ENCODE results near the gene NAE1. TPM values are rescaled to one million over a fixed set of nuclear protein-coding genes. Genes with fewer than 3 reads are reported as not detected.

Gene NAE1
- total RNA-seq, 8 experiments from 2014 or later: 46.1 to 82.6 (median 51.5) TPM

GRCh38 chr16:66786551-66786950 lies 44.2 kb downstream of the NAE1 start:
- 82 to 100% (median 92%) methylated on average over 2 to 3 of the region's 3 CpGs; no CpG with 5 or more reads in 2 of the 10 experiments for WGBS, 10 experiments

GRCh38 chr16:66776457-66776856 lies 54.3 kb downstream of the NAE1 start:
- H3K4me1 ChIP-seq (replicated peaks in 1 of 2): no peaks in the 10 kb centered on the region
- in situ Hi-C loops (cut with MboI; ENCODE audit: low pct_unique_long_range_greater_than_20kb in 2 of 9, low sequenced_read_pairs in 9 of 9, unreplicated experiment in 9 of 9): no loop called here

More at GRCh38 chr16:66786551-66786950, 44.2 kb downstream of the NAE1 start:
- Histone ChIP-seq H3K27ac (no peak overlapping the region), H3K4me1 (replicated peaks in 1 of 2) (no peaks in the 10 kb centered on the region), H3K4me3 (no peak overlapping the region)
- in situ Hi-C loops (cut with MboI; ENCODE audit: low pct_unique_long_range_greater_than_20kb in 2 of 9, low sequenced_read_pairs in 9 of 9, unreplicated experiment in 9 of 9): no loop called here
- ATAC-seq (replicated peaks in 6 of 8): no peak

DNA sequence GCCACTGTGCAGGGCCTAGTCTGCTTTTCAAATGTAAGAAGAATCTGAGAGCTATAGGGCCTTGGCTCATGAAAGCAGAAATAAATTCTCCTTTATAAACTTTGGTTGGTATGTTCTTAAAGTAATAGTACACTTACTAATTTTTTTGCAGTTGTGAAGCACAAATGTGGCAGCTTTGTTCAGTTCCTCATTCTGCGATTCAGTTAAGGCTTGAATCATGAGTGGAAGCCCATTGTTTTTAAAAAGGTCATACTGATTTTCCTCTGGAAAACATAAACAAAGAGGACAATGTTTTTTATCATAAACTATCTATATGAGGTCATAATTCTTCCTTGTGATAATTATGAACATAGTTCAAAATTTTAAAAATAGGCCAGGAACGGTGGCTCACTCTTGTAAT lies 55.8 kb downstream of the NAE1 start:
- 75 to 100% (median 100%) methylated on average over 1 to 2 of the region's 2 CpGs; no CpG with 5 or more reads in 3 of the 10 experiments for WGBS, 10 experiments
- Histone ChIP-seq H3K4me1 (replicated peaks in 1 of 2) (no peaks in the 10 kb centered on the region), H3K27ac (no peak overlapping the region), H3K4me3 (no peak overlapping the region)
- in situ Hi-C loops (cut with MboI; ENCODE audit: low pct_unique_long_range_greater_than_20kb in 2 of 9, low sequenced_read_pairs in 9 of 9, unreplicated experiment in 9 of 9): no loop called here
- ATAC-seq (replicated peaks in 6 of 8): no peak

More at GRCh38 chr16:66776457-66776856, 54.3 kb downstream of the NAE1 start:
- Histone ChIP-seq H3K27ac (no peak overlapping the region), H3K4me3 (no peak overlapping the region)
- no peak for ATAC-seq (replicated peaks in 6 of 8)

GRCh38 chr16:66758086-66758485 lies 72.7 kb downstream of the NAE1 start:
- in situ Hi-C loops (cut with MboI; ENCODE audit: low pct_unique_long_range_greater_than_20kb in 2 of 9, low sequenced_read_pairs in 9 of 9, unreplicated experiment in 9 of 9): no loop called here
- Histone ChIP-seq H3K27ac (no peak overlapping the region), H3K4me3 (no peak overlapping the region), H3K4me1 (replicated peaks in 1 of 2) (no peaks in the 10 kb centered on the region)
- ATAC-seq (replicated peaks in 6 of 8): no peak

- 24 to 67% (median 51%) methylated on average over 2 to 3 of the region's 3 CpGs; no CpG with 5 or more reads in 1 of the 10 experiments for WGBS, 10 experiments
- Histone ChIP-seq H3K4me3 (no peak overlapping the region), H3K27ac (no peak overlapping the region), H3K4me1 (replicated peaks in 1 of 2) (peaks cover 6 to 7% of the 10 kb centered on the region in 2 donors)
- in situ Hi-C loops (cut with MboI; ENCODE audit: low pct_unique_long_range_greater_than_20kb in 2 of 9, low sequenced_read_pairs in 9 of 9, unreplicated experiment in 9 of 9): no loop called here
- no peak for ATAC-seq (replicated peaks in 6 of 8)
These were observed 76.0 kb downstream of the NAE1 start for GRCh38 chr16:66754819-66755218.

- in situ Hi-C loops (cut with MboI; ENCODE audit: low pct_unique_long_range_greater_than_20kb in 2 of 9, low sequenced_read_pairs in 9 of 9, unreplicated experiment in 9 of 9): no loop called here
- WGBS, 10 experiments: 60 to 100% (median 83%) methylated on average over 1 to 2 of the region's 2 CpGs; no CpG with 5 or more reads in 3 of the 10 experiments
These were observed 76.6 kb downstream of the NAE1 start for GRCh38 chr16:66754211-66754610.

GRCh38 chr16:66752958-66753357 lies 77.8 kb downstream of the NAE1 start:
- no peak overlapping the region for H3K27ac ChIP-seq
- in situ Hi-C loops (cut with MboI; ENCODE audit: low pct_unique_long_range_greater_than_20kb in 2 of 9, low sequenced_read_pairs in 9 of 9, unreplicated experiment in 9 of 9): no loop called here
- no peak overlapping the region for H3K4me3 ChIP-seq
- 80 to 100% (median 100%) methylated on average over 1 to 2 of the region's 2 CpGs; no CpG with 5 or more reads in 4 of the 10 experiments for WGBS, 10 experiments
- peaks cover 11% of the 10 kb centered on the region in 2 donors for H3K4me1 ChIP-seq (replicated peaks in 1 of 2)
- no peak for ATAC-seq (replicated peaks in 6 of 8)

More at GRCh38 chr16:66754211-66754610, 76.6 kb downstream of the NAE1 start:
- no peak for ATAC-seq (replicated peaks in 6 of 8)
- Histone ChIP-seq H3K4me1 (replicated peaks in 1 of 2) (peaks cover 11% of the 10 kb centered on the region in 2 donors), H3K4me3 (no peak overlapping the region), H3K27ac (no peak overlapping the region)

Other genes with a start within 250 kb of the NAE1 start
- 10 to 100 TPM in 5 of 8 experiments, 1 to 10 TPM in 3; 5.7 to 42.6 (median 13.7) TPM for gene CMTM3, start 226.3 kb downstream of the NAE1 start, total RNA-seq
- gene CMTM4, start 134.2 kb downstream of the NAE1 start, total RNA-seq: 10 to 100 TPM in 6 of 8 experiments, 1 to 10 TPM in 2; 8.3 to 45.3 (median 12.3) TPM
- gene DYNC1LI2, start 79.4 kb downstream of the NAE1 start, total RNA-seq: 100 to 1,000 TPM in 5 of 8 experiments, 10 to 100 TPM in 3; 71.9 to 174 (median 114) TPM
- under 1 TPM in 2 of 8 experiments, not detected in 6; 0.05 to 0.09 TPM for gene TERB1, start 29.4 kb downstream of the NAE1 start, total RNA-seq
- gene CA7, start 13.4 kb upstream of the NAE1 start, total RNA-seq: 1 to 10 TPM in 1 of 8 experiments, under 1 TPM in 3, not detected in 4; 0.20 to 2.6 (median 0.42) TPM
- 10 to 100 TPM in 2 of 8 experiments, 1 to 10 TPM in 6; 4.3 to 19.0 (median 8.5) TPM for gene PDP2, start 49.5 kb upstream of the NAE1 start, total RNA-seq
- gene CDH16, start 87.9 kb upstream of the NAE1 start, total RNA-seq: under 1 TPM in 4 of 8 experiments, not detected in 4; 0.04 to 0.24 (median 0.09) TPM
- 10 to 100 TPM in 1 of 8 experiments, 1 to 10 TPM in 4, under 1 TPM in 3; 0.60 to 33.2 (median 2.1) TPM for gene RRAD, start 94.6 kb upstream of the NAE1 start, total RNA-seq
- gene CIAO2B, start 103.4 kb upstream of the NAE1 start, total RNA-seq: 100 to 1,000 TPM in 7 of 8 experiments, 10 to 100 TPM in 1; 95.4 to 159 (median 112) TPM
- 10 to 100 TPM; 16.8 to 73.9 (median 32.2) TPM for gene CES2, start 104.5 kb upstream of the NAE1 start, total RNA-seq
- gene CES3, start 130.3 kb upstream of the NAE1 start, total RNA-seq: 1 to 10 TPM in 2 of 8 experiments, under 1 TPM in 6; 0.09 to 1.9 (median 0.53) TPM
- 10 to 100 TPM in 3 of 8 experiments, 1 to 10 TPM in 4, under 1 TPM in 1; 0.96 to 27.4 (median 7.1) TPM for gene CES4A, start 157.6 kb upstream of the NAE1 start, total RNA-seq
- 10 to 100 TPM; 20.1 to 77.7 (median 33.0) TPM for gene CBFB, start 198.2 kb upstream of the NAE1 start, total RNA-seq

Data from motor neuron (in vitro differentiated cells).